22Rv1 (cell line): ENCODE data around the gene NIBAN1.

Experiments used
- CTCF ChIP-seq: fragments of 450-650 bp; IDR thresholded peaks from 2 replicates; pipeline ENCODE4 v1.5.1; 2017; ENCODE audit warnings: mild to moderate bottlenecking
- ZFX ChIP-seq: fragments of 450-650 bp; IDR thresholded peaks from 2 replicates; pipeline ENCODE4 v1.6.1; 2017; ENCODE audit warnings: antibody characterized with exemption, borderline replicate concordance

- TF ChIP-seq CTCF = no peak
- no peak for TF ChIP-seq ZFX
These were observed 33.5 kb downstream of the NIBAN1 start for GRCh38 chr1:184940694-184941409.
